ENCODE results near the gene ABCB8.

Gene ABCB8

GRCh38 chr7:151088856-151089699, 60.8 kb downstream of the ABCB8 start:
- no peak for DNase-seq

- no peak for DNase-seq
These were observed 61.9 kb downstream of the ABCB8 start for GRCh38 chr7:151089893-151090730.

GRCh38 chr7:151091003-151091402, 62.8 kb downstream of the ABCB8 start:
- no peak for DNase-seq

- no peak for DNase-seq
These were observed 63.2 kb downstream of the ABCB8 start for GRCh38 chr7:151091431-151091830.

GRCh38 chr7:151091988-151092387, 63.7 kb downstream of the ABCB8 start:
- no peak for DNase-seq

GRCh38 chr7:151093748-151094147, 65.5 kb downstream of the ABCB8 start:
- no peak for DNase-seq

GRCh38 chr7:151094675-151095074, 66.4 kb downstream of the ABCB8 start:
- DNase-seq: no peak

GRCh38 chr7:151095123-151095797, 67.0 kb downstream of the ABCB8 start:
- no peak for DNase-seq

GRCh38 chr7:151095828-151096475, 67.7 kb downstream of the ABCB8 start:
- no peak for DNase-seq

Data from stimulated activated CD4-positive, alpha-beta T cell treated with anti-CD3 and anti-CD28 coated beads, Interleukin-4, amount 100 ng/mL, for 4 hours (primary cell).